ENCODE data around the gene FRMD1. TPM values are rescaled to one million over a fixed set of nuclear protein-coding genes. Genes with fewer than 3 reads are reported as not detected.

The FRMD1 gene
- total RNA-seq, 4 donors from 2014 or later: 0.04 to 0.12 TPM; not detected in 2

GRCh38 chr6:168045141-168045691 lies 33.8 kb downstream of the FRMD1 start:
- in situ Hi-C loops (cut with MboI; ENCODE audit: low sequenced_read_pairs in 4 of 4): no loop called here
- intact Hi-C loops (cut with DNase I; ENCODE audit: low total_unique reads): no loop called here
- ATAC-seq (no peak), DNase-seq (no peak)
- no peaks in the 10 kb centered on the region for H3K9me3 ChIP-seq
- H3K27me3 ChIP-seq: no peaks in the 10 kb centered on the region
- H3K4me1 ChIP-seq: no peaks in the 10 kb centered on the region
- H3K36me3 ChIP-seq: no peaks in the 10 kb centered on the region
- no peak overlapping the region for H3K4me3 ChIP-seq
- peak overlapping the region; percentile 34 to 71 (median 56) for H3K27ac ChIP-seq
- no peak for TF ChIP-seq POLR2A (IDR thresholded peaks at IDR 0.05)
- TF ChIP-seq CTCF (IDR thresholded peaks at IDR 0.05 in 4 of 5, conservative IDR thresholded peaks at IDR 0.05 in 1 of 5): peak in 2 of 5 experiments; percentile 27 to 31

GRCh38 chr6:168044521-168045130 lies 34.4 kb downstream of the FRMD1 start:
- Histone ChIP-seq H3K27ac (peak overlapping the region in 2 of 4 donors; percentile 70 to 71), H3K36me3 (no peaks in the 10 kb centered on the region), H3K4me1 (no peaks in the 10 kb centered on the region), H3K27me3 (no peaks in the 10 kb centered on the region), H3K9me3 (no peaks in the 10 kb centered on the region), H3K4me3 (peak overlapping the region in 1 of 4 donors; percentile 18)
- no peak for DNase-seq
- ATAC-seq: no peak
- TF ChIP-seq CTCF (IDR thresholded peaks at IDR 0.05 in 4 of 5, conservative IDR thresholded peaks at IDR 0.05 in 1 of 5) (no peak), POLR2A (IDR thresholded peaks at IDR 0.05) (no peak)
- intact Hi-C loops (cut with DNase I; ENCODE audit: low total_unique reads): no loop called here
- in situ Hi-C loops (cut with MboI; ENCODE audit: low sequenced_read_pairs in 4 of 4): no loop called here

- ATAC-seq: no peak
- intact Hi-C loops (cut with DNase I; ENCODE audit: low total_unique reads): no loop called here
- in situ Hi-C loops (cut with MboI; ENCODE audit: low sequenced_read_pairs in 4 of 4): no loop called here
These were observed 35.1 kb downstream of the FRMD1 start for GRCh38 chr6:168043848-168044415.

GRCh38 chr6:168043193-168043847 lies 35.7 kb downstream of the FRMD1 start:
- H3K27ac ChIP-seq: peak overlapping the region in 2 of 4 donors; percentile 35 to 70
- peaks cover 0 to 4% (median 0%) of the 10 kb centered on the region in 3 donors for H3K27me3 ChIP-seq
- no peak for ATAC-seq
- no peak for TF ChIP-seq CTCF (IDR thresholded peaks at IDR 0.05 in 4 of 5, conservative IDR thresholded peaks at IDR 0.05 in 1 of 5)
- no peak for TF ChIP-seq POLR2A (IDR thresholded peaks at IDR 0.05)
- DNase-seq: no peak
- intact Hi-C loops (cut with DNase I; ENCODE audit: low total_unique reads) (no loop called here), in situ Hi-C loops (cut with MboI; ENCODE audit: low sequenced_read_pairs in 4 of 4) (no loop called here)
- H3K4me1 ChIP-seq: no peaks in the 10 kb centered on the region
- no peaks in the 10 kb centered on the region for H3K9me3 ChIP-seq
- H3K4me3 ChIP-seq: peak overlapping the region in 1 of 4 donors; percentile 29
- H3K36me3 ChIP-seq: no peaks in the 10 kb centered on the region

More at GRCh38 chr6:168043848-168044415, 35.1 kb downstream of the FRMD1 start:
- TF ChIP-seq POLR2A (IDR thresholded peaks at IDR 0.05): no peak
- no peak for TF ChIP-seq CTCF (IDR thresholded peaks at IDR 0.05 in 4 of 5, conservative IDR thresholded peaks at IDR 0.05 in 1 of 5)
- Histone ChIP-seq H3K27ac (peak overlapping the region in 2 of 4 donors; percentile 35 to 70), H3K27me3 (no peaks in the 10 kb centered on the region), H3K4me3 (peak overlapping the region in 1 of 4 donors; percentile 29), H3K4me1 (no peaks in the 10 kb centered on the region), H3K36me3 (no peaks in the 10 kb centered on the region), H3K9me3 (no peaks in the 10 kb centered on the region)
- no peak for DNase-seq

All from gastrocnemius medialis (tissue), 4 donors.